ENCODE measurements around the gene MAP3K7CL.

The MAP3K7CL gene

GRCh38 chr21:29178926-29179325 is 48.5 kb downstream of the MAP3K7CL start:
- in situ Hi-C loops (cut with HindIII; ENCODE audit: low pct_unique_long_range_greater_than_20kb, low sequenced_read_pairs): no loop called here
- no peak for TF ChIP-seq JUND (IDR thresholded peaks at IDR 0.05; ENCODE audit: low read depth)
- no peak for DNase-seq (ENCODE audit: low read depth in 1 of 2, low spot score in 1 of 2)

GRCh38 chr21:29179503-29179902 is 49.1 kb downstream of the MAP3K7CL start:
- in situ Hi-C loops (cut with HindIII; ENCODE audit: low pct_unique_long_range_greater_than_20kb, low sequenced_read_pairs): no loop called here
- no peak for TF ChIP-seq JUND (IDR thresholded peaks at IDR 0.05; ENCODE audit: low read depth)
- DNase-seq (ENCODE audit: low read depth in 1 of 2, low spot score in 1 of 2): no peak

GRCh38 chr21:29181799-29182470 is 51.5 kb downstream of the MAP3K7CL start:
- in situ Hi-C loops (cut with HindIII; ENCODE audit: low pct_unique_long_range_greater_than_20kb, low sequenced_read_pairs): no loop called here
- DNase-seq (ENCODE audit: low read depth in 1 of 2, low spot score in 1 of 2): no peak
- no peak for TF ChIP-seq JUND (IDR thresholded peaks at IDR 0.05; ENCODE audit: low read depth)

- TF ChIP-seq JUND (IDR thresholded peaks at IDR 0.05; ENCODE audit: low read depth): no peak
- no peak for DNase-seq (ENCODE audit: low read depth in 1 of 2, low spot score in 1 of 2)
- in situ Hi-C loops (cut with HindIII; ENCODE audit: low pct_unique_long_range_greater_than_20kb, low sequenced_read_pairs): no loop called here
Observed at GRCh38 chr21:29182691-29183092, 52.2 kb downstream of the MAP3K7CL start.

GRCh38 chr21:29184037-29184436 is 53.6 kb downstream of the MAP3K7CL start:
- no peak for DNase-seq (ENCODE audit: low read depth in 1 of 2, low spot score in 1 of 2)
- TF ChIP-seq JUND (IDR thresholded peaks at IDR 0.05; ENCODE audit: low read depth): no peak
- in situ Hi-C loops (cut with HindIII; ENCODE audit: low pct_unique_long_range_greater_than_20kb, low sequenced_read_pairs): no loop called here

GRCh38 chr21:29185172-29185571 is 54.7 kb downstream of the MAP3K7CL start:
- no peak for DNase-seq (ENCODE audit: low read depth in 1 of 2, low spot score in 1 of 2)
- no peak for TF ChIP-seq JUND (IDR thresholded peaks at IDR 0.05; ENCODE audit: low read depth)
- in situ Hi-C loops (cut with HindIII; ENCODE audit: low pct_unique_long_range_greater_than_20kb, low sequenced_read_pairs): no loop called here

- TF ChIP-seq JUND (IDR thresholded peaks at IDR 0.05; ENCODE audit: low read depth): no peak
- in situ Hi-C loops (cut with HindIII; ENCODE audit: low pct_unique_long_range_greater_than_20kb, low sequenced_read_pairs): no loop called here
- DNase-seq (ENCODE audit: low read depth in 1 of 2, low spot score in 1 of 2): no peak
Observed at GRCh38 chr21:29185633-29186032, 55.2 kb downstream of the MAP3K7CL start.

GRCh38 chr21:29186246-29186645 is 55.8 kb downstream of the MAP3K7CL start:
- DNase-seq (ENCODE audit: low read depth in 1 of 2, low spot score in 1 of 2): no peak
- in situ Hi-C loops (cut with HindIII; ENCODE audit: low pct_unique_long_range_greater_than_20kb, low sequenced_read_pairs): no loop called here
- no peak for TF ChIP-seq JUND (IDR thresholded peaks at IDR 0.05; ENCODE audit: low read depth)

- in situ Hi-C loops (cut with HindIII; ENCODE audit: low pct_unique_long_range_greater_than_20kb, low sequenced_read_pairs): no loop called here
- DNase-seq (ENCODE audit: low read depth in 1 of 2, low spot score in 1 of 2): no peak
- TF ChIP-seq JUND (IDR thresholded peaks at IDR 0.05; ENCODE audit: low read depth): no peak
Observed at GRCh38 chr21:29187944-29188343, 57.5 kb downstream of the MAP3K7CL start.

GRCh38 chr21:29189353-29189752 is 58.9 kb downstream of the MAP3K7CL start:
- no peak for TF ChIP-seq JUND (IDR thresholded peaks at IDR 0.05; ENCODE audit: low read depth)
- no peak for DNase-seq (ENCODE audit: low read depth in 1 of 2, low spot score in 1 of 2)
- in situ Hi-C loops (cut with HindIII; ENCODE audit: low pct_unique_long_range_greater_than_20kb, low sequenced_read_pairs): no loop called here

GRCh38 chr21:29190923-29191331 is 60.5 kb downstream of the MAP3K7CL start:
- no peak for TF ChIP-seq JUND (IDR thresholded peaks at IDR 0.05; ENCODE audit: low read depth)
- no peak for DNase-seq (ENCODE audit: low read depth in 1 of 2, low spot score in 1 of 2)
- in situ Hi-C loops (cut with HindIII; ENCODE audit: low pct_unique_long_range_greater_than_20kb, low sequenced_read_pairs): no loop called here

- DNase-seq (ENCODE audit: low read depth in 1 of 2, low spot score in 1 of 2): no peak
- in situ Hi-C loops (cut with HindIII; ENCODE audit: low pct_unique_long_range_greater_than_20kb, low sequenced_read_pairs): no loop called here
- TF ChIP-seq JUND (IDR thresholded peaks at IDR 0.05; ENCODE audit: low read depth): no peak
Observed at GRCh38 chr21:29193072-29193471, 62.6 kb downstream of the MAP3K7CL start.

GRCh38 chr21:29193901-29194300 is 63.5 kb downstream of the MAP3K7CL start:
- no peak for TF ChIP-seq JUND (IDR thresholded peaks at IDR 0.05; ENCODE audit: low read depth)
- peak in 1 of 2 experiments; percentile 20 for DNase-seq (ENCODE audit: low read depth in 1 of 2, low spot score in 1 of 2)
- in situ Hi-C loops (cut with HindIII; ENCODE audit: low pct_unique_long_range_greater_than_20kb, low sequenced_read_pairs): no loop called here

- no peak; the same call in 1 of the 2 replicates for TF ChIP-seq JUND (IDR thresholded peaks at IDR 0.05; ENCODE audit: low read depth)
- DNase-seq (ENCODE audit: low read depth in 1 of 2, low spot score in 1 of 2): peak in 1 of 2 experiments; percentile 80
- in situ Hi-C loops (cut with HindIII; ENCODE audit: low pct_unique_long_range_greater_than_20kb, low sequenced_read_pairs): no loop called here
Observed at GRCh38 chr21:29194342-29194741, 63.9 kb downstream of the MAP3K7CL start.

Measured in T47D (cell line).